WERI-Rb-1 (cell line): ENCODE data around the gene NDUFAF3.

ENCODE experiments used
- DNase-seq: peaks from one replicate; pipeline ENCODE4 v3.0.0-alpha.2; 2020
- H3K27ac ChIP-seq: fragments of 250-450 bp; sonication (Bioruptor Pico); 2 replicates; pipeline ENCODE4 v1.5.1; 2020; ENCODE audit warnings: mild to moderate bottlenecking, moderate library complexity
- H3K27me3 ChIP-seq: fragments of 250-450 bp; sonication (Bioruptor Pico); 2 replicates; pipeline ENCODE4 v1.5.1; 2021; ENCODE audit warnings: mild to moderate bottlenecking, low read depth, moderate library complexity; ENCODE audit not compliant: insufficient read depth, severe bottlenecking
- H3K36me3 ChIP-seq: fragments of 250-450 bp; sonication (Bioruptor Pico); 2 replicates; pipeline ENCODE4 v1.5.1; 2020; ENCODE audit warnings: mild to moderate bottlenecking, moderate library complexity
- H3K4me3 ChIP-seq: 2 replicates; pipeline ENCODE4 v1.5.1; 2011; ENCODE audit warnings: low read depth, mild to moderate bottlenecking, control low read depth, low read length
- H3K9me3 ChIP-seq: fragments of 250-450 bp; sonication (Bioruptor Pico); 2 replicates; pipeline ENCODE4 v1.5.1; 2021; ENCODE audit warnings: mild to moderate bottlenecking, moderate library complexity; ENCODE audit not compliant: severe bottlenecking
- TF ChIP-seq, protein P1 (sequence below): IDR thresholded peaks from 2 replicates; pipeline ENCODE4 v1.5.1; 2011; ENCODE audit warnings: low read depth, mild to moderate bottlenecking, control low read depth, inconsistent platforms, low read length

Gene NDUFAF3

DNA sequence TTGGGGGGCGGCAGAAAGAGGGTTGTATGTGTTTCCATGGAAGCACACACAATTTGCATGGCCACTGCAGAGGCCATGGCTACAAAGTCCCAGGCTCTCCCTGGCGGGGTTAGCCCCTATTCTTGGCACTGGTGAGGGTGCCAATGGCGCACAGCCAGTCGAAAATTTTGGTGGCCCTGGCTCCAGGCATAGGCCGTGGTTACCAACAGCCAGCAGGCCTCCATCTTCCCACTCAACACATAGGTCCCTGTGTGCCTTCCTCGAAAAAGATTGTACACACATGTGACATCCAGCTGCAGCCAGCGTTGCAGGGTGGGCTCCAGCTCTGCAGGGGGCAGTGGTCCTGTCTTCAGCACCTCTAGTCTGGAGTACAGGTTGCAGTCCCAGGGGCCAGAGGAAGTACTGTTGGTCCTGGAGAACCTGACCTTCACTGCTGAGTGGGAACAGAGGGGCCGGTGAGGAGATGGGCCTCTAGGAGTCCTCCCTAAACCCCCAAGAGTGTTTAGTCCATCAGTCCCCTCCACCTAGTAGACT lies 24.8 kb upstream of the NDUFAF3 start:
- no peaks in the 10 kb centered on the region for H3K9me3 ChIP-seq
- H3K27me3 ChIP-seq, result no peaks in the 10 kb centered on the region
- no peak overlapping the region for H3K4me3 ChIP-seq
- peaks cover 18% of the 10 kb centered on the region for H3K36me3 ChIP-seq
- TF ChIP-seq, protein P1, sequence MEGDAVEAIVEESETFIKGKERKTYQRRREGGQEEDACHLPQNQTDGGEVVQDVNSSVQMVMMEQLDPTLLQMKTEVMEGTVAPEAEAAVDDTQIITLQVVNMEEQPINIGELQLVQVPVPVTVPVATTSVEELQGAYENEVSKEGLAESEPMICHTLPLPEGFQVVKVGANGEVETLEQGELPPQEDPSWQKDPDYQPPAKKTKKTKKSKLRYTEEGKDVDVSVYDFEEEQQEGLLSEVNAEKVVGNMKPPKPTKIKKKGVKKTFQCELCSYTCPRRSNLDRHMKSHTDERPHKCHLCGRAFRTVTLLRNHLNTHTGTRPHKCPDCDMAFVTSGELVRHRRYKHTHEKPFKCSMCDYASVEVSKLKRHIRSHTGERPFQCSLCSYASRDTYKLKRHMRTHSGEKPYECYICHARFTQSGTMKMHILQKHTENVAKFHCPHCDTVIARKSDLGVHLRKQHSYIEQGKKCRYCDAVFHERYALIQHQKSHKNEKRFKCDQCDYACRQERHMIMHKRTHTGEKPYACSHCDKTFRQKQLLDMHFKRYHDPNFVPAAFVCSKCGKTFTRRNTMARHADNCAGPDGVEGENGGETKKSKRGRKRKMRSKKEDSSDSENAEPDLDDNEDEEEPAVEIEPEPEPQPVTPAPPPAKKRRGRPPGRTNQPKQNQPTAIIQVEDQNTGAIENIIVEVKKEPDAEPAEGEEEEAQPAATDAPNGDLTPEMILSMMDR, result 0 out of 2 replicates have a peak, but pooled peaks have one; percentile 6
- DNase-seq, result no peak
- no peak overlapping the region for H3K27ac ChIP-seq

DNA sequence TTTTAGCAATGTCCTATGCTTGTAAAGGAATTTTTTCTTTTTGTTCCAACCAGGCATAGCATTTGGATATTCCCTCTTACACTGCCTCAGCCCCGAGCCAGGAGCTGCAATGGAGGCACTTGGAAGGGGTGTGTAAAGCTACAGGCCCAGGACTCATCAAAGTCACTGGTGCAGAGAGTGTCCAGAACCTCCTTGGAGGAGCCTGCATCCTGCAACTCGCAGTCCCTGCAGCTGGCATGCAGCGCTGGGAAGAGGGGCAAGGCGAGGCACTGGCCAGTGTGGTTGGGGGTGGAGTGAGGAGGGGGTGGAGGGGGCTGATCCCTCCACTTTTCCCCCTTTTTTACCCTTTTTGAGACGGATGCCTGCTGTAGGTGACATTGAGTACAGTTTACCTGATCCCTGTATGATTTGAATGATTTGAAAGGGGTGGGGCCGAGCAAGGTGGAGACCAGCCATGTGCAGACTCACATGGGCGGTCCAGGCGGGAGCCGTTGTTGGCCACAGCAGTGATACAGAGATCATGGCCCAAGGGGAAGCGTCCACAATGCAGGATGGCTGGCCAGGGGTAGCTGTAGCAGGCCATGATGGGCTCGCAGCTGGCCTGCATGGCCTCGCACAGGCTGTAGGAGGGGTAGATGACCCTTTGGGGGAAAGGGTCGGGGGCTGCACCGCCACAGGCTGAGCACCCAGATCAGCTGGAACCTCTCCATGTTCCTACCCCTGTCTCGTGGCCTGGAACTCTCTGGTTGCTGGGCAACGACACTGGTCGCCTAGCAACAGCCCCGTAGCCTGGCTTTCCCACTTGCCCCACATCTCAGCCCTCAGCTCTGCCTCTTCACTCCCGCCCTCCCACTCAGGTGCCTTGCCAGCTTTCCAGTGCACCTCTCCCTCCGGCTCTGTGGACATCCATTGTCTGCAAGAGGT lies 23.9 kb upstream of the NDUFAF3 start:
- no peaks in the 10 kb centered on the region for H3K9me3 ChIP-seq
- H3K27ac ChIP-seq, result no peak overlapping the region
- TF ChIP-seq, protein P1, result no peak
- no peak for DNase-seq
- no peak overlapping the region for H3K4me3 ChIP-seq
- peaks cover 13% of the 10 kb centered on the region for H3K36me3 ChIP-seq
- no peaks in the 10 kb centered on the region for H3K27me3 ChIP-seq

GRCh38 chr3:48999085-48999858 lies 22.6 kb upstream of the NDUFAF3 start:
- DNase-seq, result no peak
- peak overlapping the region; percentile 29; the same call in 1 of the 2 replicates for H3K27ac ChIP-seq
- no peak overlapping the region for H3K4me3 ChIP-seq

GRCh38 chr3:49001155-49001554 lies 20.8 kb upstream of the NDUFAF3 start:
- no peak for DNase-seq
- no peak overlapping the region for H3K4me3 ChIP-seq
- TF ChIP-seq, protein P1, result 0 out of 2 replicates have a peak, but pooled peaks have one; percentile 4
- H3K27ac ChIP-seq, result 0 out of 2 replicates have a peak overlapping the region, but pooled peaks have one; percentile 6
- H3K27me3 ChIP-seq, result no peaks in the 10 kb centered on the region
- no peaks in the 10 kb centered on the region for H3K9me3 ChIP-seq
- H3K36me3 ChIP-seq, result peaks cover 4% of the 10 kb centered on the region

More at GRCh38 chr3:48999085-48999858, 22.6 kb upstream of the NDUFAF3 start:
- Histone ChIP-seq H3K9me3 (no peaks in the 10 kb centered on the region), H3K36me3 (peaks cover 11% of the 10 kb centered on the region), H3K27me3 (no peaks in the 10 kb centered on the region)
- TF ChIP-seq, protein P1, result no peak

- peaks cover 17% of the 10 kb centered on the region for H3K36me3 ChIP-seq
- H3K27ac ChIP-seq, result no peak overlapping the region
- no peaks in the 10 kb centered on the region for H3K27me3 ChIP-seq
- no peak overlapping the region for H3K4me3 ChIP-seq
- TF ChIP-seq, protein P1, result no peak
- H3K9me3 ChIP-seq, result no peaks in the 10 kb centered on the region
- DNase-seq, result no peak
These were observed 17.3 kb upstream of the NDUFAF3 start for GRCh38 chr3:49004352-49005302.
